EH (cell line): Measurements from ENCODE around the gene TYMP.

ENCODE experiments used
- DNase-seq: peaks from one replicate; pipeline ENCODE4 v3.0.0-alpha.2; 2015; ENCODE audit warnings: low read depth

Gene TYMP

GRCh38 chr22:50483556-50483955 is 46.3 kb downstream of the TYMP start:
- no peak for DNase-seq

DNA sequence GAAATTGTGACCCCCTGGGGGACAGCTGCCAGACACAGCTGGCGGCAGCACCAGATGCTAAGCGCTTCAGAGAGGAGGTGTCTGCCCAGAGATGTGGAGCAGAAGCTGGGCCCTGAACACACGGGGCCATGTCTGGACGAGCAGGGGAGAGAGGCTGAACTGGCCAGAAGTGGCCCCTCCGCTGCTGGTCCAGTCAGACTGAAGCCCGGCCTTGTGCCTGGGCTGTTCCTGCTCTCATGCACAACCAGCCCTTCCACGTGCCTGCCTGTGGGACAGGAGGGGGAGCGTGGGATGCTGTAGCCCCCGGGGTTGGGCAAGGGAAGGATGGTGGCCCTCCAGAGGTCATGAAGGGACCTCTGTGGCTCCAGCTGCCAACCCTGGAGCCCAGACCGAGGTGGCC is 46.7 kb downstream of the TYMP start:
- DNase-seq = no peak

DNA sequence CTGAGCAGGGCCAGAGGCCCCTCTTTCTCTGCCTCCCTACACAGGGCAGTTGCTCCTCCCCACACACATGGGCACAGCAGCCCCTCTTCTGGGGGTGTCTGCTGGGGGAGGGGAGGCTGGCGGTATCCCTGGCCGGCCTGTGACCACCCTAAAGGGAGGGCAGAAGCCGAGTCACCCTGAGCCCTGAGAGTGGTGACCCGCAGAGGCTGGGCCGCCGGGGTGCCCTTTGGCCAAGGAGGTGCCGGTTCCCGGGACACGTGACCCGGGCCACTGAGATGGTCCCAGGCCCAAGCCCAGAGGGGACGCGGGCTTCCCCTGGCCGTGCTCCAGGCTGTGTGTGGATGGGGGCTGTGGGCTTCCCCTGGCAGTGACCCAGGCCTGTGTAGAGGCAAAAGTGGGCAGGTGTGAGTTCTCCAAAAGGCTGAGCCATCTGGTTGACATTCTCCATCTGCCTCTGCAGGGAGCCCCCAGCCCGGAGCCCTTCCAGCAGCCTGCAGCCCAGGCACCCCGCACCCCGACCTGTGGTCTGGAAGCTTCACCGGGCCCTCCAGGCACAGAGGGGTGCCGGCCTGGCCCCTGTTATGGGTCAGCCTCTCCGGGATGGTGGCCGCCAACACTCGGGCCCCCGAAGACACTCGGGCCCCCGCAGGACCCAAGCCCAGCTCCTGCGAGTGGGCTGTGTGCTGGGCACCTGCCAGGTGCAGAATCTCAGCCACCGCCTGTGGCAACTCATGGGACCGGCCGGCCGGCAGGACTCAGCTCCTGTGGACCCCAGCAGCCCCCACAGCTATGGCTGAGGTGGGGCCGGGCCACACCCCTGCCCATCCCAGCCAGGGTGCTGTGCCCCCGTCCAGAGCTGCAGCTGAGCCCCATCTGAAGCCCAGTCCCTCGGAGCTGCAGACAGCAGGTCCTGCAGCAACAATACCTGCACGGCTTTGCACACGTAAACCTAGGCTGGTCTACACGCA is 47.4 kb downstream of the TYMP start:
- DNase-seq = no peak

GRCh38 chr22:50481440-50482106 is 48.2 kb downstream of the TYMP start, which contains the start of gene ADM2:
TSS of gene ADM2 (plus strand) at chr22:50481543. CDS start at chr22:50481848, 305 bp downstream.
- DNase-seq = peak; percentile 49

- DNase-seq = no peak
These were observed 48.8 kb downstream of the TYMP start for GRCh38 chr22:50481045-50481439.

GRCh38 chr22:50479721-50480120 is 50.1 kb downstream of the TYMP start:
- DNase-seq = no peak

- no peak for DNase-seq
These were observed 51.9 kb downstream of the TYMP start for GRCh38 chr22:50477923-50478322.

DNA sequence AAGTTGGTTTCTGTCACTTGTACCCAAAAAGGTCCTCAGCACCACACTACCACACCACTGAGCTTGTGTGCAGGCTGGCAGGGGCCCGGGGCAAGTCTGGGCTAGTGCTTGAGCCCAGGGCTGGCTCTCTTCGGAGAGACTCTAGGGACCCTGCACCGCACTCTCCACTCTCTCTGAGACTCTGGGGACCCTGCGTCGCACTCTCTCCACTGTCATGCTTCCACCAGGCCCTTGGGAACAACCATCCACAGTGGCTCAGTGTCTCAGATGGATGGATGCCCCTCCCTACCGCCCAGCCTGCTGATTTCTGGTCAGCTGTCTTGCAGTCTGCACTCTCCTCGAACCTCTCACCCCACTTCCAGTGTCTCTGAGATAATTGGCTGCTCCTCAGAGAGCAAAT is 52.9 kb downstream of the TYMP start:
- DNase-seq = no peak
